Liver (tissue), 9 donors: ENCODE results near the gene EDNRA. TPM values are rescaled to one million over a fixed set of nuclear protein-coding genes. Genes with fewer than 3 reads are reported as not detected.

ENCODE experiments used
- DNase-seq: peaks from one replicate; pipeline ENCODE4 v3.0.0-alpha.2; 2017; ENCODE audit warnings: low spot score
- H3K27ac ChIP-seq, 2 donors: one replicate each; pipeline ENCODE4 v1.7.0; 2013; ENCODE audit warnings: inconsistent platforms in 2 of 2, low read length in 2 of 2, control low read depth in 1 of 2, low read depth in 1 of 2, mild to moderate bottlenecking in 1 of 2
- H3K27me3 ChIP-seq, 4 donors: one replicate each; pipeline versions ENCODE4 v1.6.1 to v1.7.0; 2013; ENCODE audit warnings: low read length in 3 of 4, inconsistent platforms in 1 of 4, mild to moderate bottlenecking in 1 of 4, moderate library complexity in 1 of 4; ENCODE audit not compliant: control insufficient read depth in 4 of 4, insufficient read depth in 4 of 4
- H3K36me3 ChIP-seq, 4 donors: one replicate each; pipeline versions ENCODE4 v1.6.1 to v1.7.0; 2013; ENCODE audit warnings: low read length in 3 of 4, mild to moderate bottlenecking in 3 of 4, low read depth in 1 of 4, moderate library complexity in 1 of 4; ENCODE audit not compliant: control insufficient read depth in 4 of 4, insufficient read depth in 3 of 4
- H3K4me1 ChIP-seq, 4 donors: one replicate each; pipeline versions ENCODE4 v1.6.1 to v1.7.0; 2013; ENCODE audit warnings: low read length in 3 of 4, mild to moderate bottlenecking in 3 of 4, moderate library complexity in 1 of 4; ENCODE audit not compliant: control insufficient read depth in 4 of 4, insufficient read depth in 4 of 4
- H3K4me3 ChIP-seq, 3 donors: one replicate each; pipeline versions ENCODE4 v1.6.1 to v1.7.0; 2013; ENCODE audit warnings: low read length in 3 of 3, control low read depth in 1 of 3, low read depth in 1 of 3, mild to moderate bottlenecking in 1 of 3
- H3K9ac ChIP-seq, 2 donors: one replicate each; pipeline ENCODE4 v1.7.0; 2013; ENCODE audit warnings: low read length in 2 of 2, mild to moderate bottlenecking in 2 of 2, moderate library complexity in 2 of 2, control low read depth in 1 of 2, low read depth in 1 of 2
- H3K9me3 ChIP-seq, 4 donors: one replicate each; pipeline versions ENCODE4 v1.6.1 to v1.7.0; 2013; ENCODE audit warnings: low read length in 3 of 4; ENCODE audit not compliant: control insufficient read depth in 4 of 4
- CTCF ChIP-seq: fragments of 150-350 bp; IDR thresholded peaks from 2 replicates; pipeline ENCODE4 v1.5.1; 2017; ENCODE audit warnings: improper control_type of control experiment, low read depth, low read length; ENCODE audit not compliant: missing input control
- EGR1 ChIP-seq, 2 donors: IDR thresholded peaks; 2 replicates each; pipeline ENCODE4 v1.6.1; 2016 to 2018; ENCODE audit warnings: antibody characterized with exemption in 2 of 2, low read depth in 2 of 2
- FOXA2 ChIP-seq: IDR thresholded peaks from 2 replicates; pipeline ENCODE4 v1.6.1; 2016; ENCODE audit warnings: antibody characterized with exemption
- GABPA ChIP-seq, 2 donors: IDR thresholded peaks in 1 of 2; conservative IDR thresholded peaks in 1 of 2; 2 replicates each; pipeline ENCODE4 v1.6.1; 2016; ENCODE audit warnings: antibody characterized with exemption in 2 of 2, mild to moderate bottlenecking in 1 of 2, moderate library complexity in 1 of 2
- HNF4A ChIP-seq, 2 donors: conservative IDR thresholded peaks; 2 replicates each; pipeline ENCODE4 v1.6.1; 2016; ENCODE audit warnings: antibody characterized with exemption in 2 of 2, mild to moderate bottlenecking in 2 of 2
- HNF4G ChIP-seq: IDR thresholded peaks from 2 replicates; pipeline ENCODE4 v1.6.1; 2016; ENCODE audit warnings: antibody characterized with exemption
- JUND ChIP-seq, 2 donors: IDR thresholded peaks; 2 replicates each; pipeline ENCODE4 v1.6.1; 2016; ENCODE audit warnings: antibody characterized with exemption in 2 of 2
- RXRA ChIP-seq, 2 donors: IDR thresholded peaks; 2 replicates each; pipeline ENCODE4 v1.6.1; 2017 to 2018; ENCODE audit warnings: antibody characterized with exemption in 2 of 2, mild to moderate bottlenecking in 1 of 2
- SP1 ChIP-seq: IDR thresholded peaks from 2 replicates; pipeline ENCODE4 v1.6.1; 2018; ENCODE audit warnings: antibody characterized with exemption, mild to moderate bottlenecking
- TAF1 ChIP-seq: conservative IDR thresholded peaks from 2 replicates; pipeline ENCODE4 v1.6.1; 2016; ENCODE audit warnings: antibody characterized with exemption, mild to moderate bottlenecking
- YY1 ChIP-seq: IDR thresholded peaks from 2 replicates; pipeline ENCODE4 v1.6.1; 2016; ENCODE audit warnings: antibody characterized with exemption, mild to moderate bottlenecking
- WGBS: extraction: QIAGEN DNeasy Blood & Tissue Kit; methylation state at CpG from one replicate; pipeline ENCODE4 v1.1.7; 2013; 5-methylcytosine and 5-hydroxymethylcytosine counted together
- polyA plus RNA-seq, 2 donors: library from polyadenylated mRNA; stranded (reverse) in 1 of 2; unstranded in 1 of 2; fragments of 200-250 nt in 1 of 2; fragments of >200 nt in 1 of 2; fragmentation: Nextera tagmentation in 1 of 2; extraction: Ambion mirVana in 1 of 2; gene quantifications; one replicate each; pipeline versions ENCODE4 v1.2.1 to v1.2.3, GENCODE V29; 2013 to 2015
- total RNA-seq, 2 donors: library from RNA; depleted of rRNA; stranded (reverse); fragments of >200 nt; gene quantifications; one replicate each; pipeline ENCODE4 v1.2.3, GENCODE V29; 2014
- TF ChIP-seq, protein P1 (sequence below): IDR thresholded peaks from 2 replicates; pipeline ENCODE4 v1.6.1; 2016; ENCODE audit warnings: antibody characterized with exemption
- TF ChIP-seq, protein P2 (sequence below): IDR thresholded peaks from 2 replicates; pipeline ENCODE4 v1.6.1; 2016; ENCODE audit warnings: antibody characterized with exemption, mild to moderate bottlenecking
- TF ChIP-seq, protein P3 (sequence below): IDR thresholded peaks from 2 replicates; pipeline ENCODE4 v1.6.1; 2016; ENCODE audit warnings: antibody characterized with exemption
- donor health status: healthy.
- donor health status: healthy.
- donor health status: healthy.
- donor health status: healthy.
- donor health status: healthy.

Gene EDNRA
- total and polyA plus RNA-seq, 4 donors, result 0.71 to 6.0 (median 1.1) TPM

DNA sequence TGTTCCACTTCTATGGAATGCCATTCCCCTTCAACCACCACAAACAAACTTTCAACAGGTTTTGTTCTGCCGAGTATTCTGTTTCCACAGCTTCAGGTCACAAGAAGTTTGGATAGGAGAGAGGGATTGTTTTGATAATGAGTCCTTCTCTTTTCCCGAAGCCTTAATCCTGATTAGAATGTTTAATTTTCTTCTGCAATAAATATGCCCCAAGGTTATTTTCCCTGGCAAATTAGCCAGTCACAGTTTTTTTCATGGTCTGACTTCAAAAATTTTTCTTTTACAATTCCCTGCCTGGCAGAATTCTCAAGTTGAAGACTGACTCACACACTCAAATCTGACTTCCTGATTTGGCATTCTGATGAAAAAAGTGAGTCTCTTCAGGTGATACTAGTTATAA is 33.1 kb upstream of the EDNRA start:
- H3K4me1 ChIP-seq, result no peaks in the 10 kb centered on the region
- WGBS, result 52% methylated on average over 2 of the region's 2 CpGs
- DNase-seq, result no peak

DNA sequence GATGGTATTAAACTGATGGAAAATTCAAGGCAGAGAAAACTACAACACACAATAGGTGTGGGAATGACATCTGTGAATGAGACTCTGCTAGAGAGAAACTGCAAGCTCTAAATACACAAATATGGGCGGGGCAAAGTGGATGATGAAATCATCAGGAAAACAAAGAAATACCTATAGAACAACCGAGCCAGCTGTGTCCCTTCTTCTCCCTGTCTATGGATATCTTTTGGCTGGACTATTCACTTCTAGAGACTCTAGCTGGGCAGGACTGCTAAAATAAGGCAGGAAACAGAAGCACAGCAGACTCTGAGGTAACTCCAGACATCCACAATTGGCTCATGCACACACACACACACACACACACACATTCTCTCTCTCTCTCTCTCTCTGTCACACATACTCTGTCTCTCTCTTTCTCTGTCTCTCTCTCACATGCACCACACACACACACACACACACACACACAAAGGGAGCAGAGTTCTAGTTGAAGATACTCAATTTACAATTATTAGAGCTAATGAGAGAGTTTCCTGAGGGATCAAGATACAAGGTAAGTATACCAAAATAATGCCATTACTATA is 27.2 kb upstream of the EDNRA start:
- Histone ChIP-seq H3K4me3 (no peak overlapping the region), H3K9me3 (no peaks in the 10 kb centered on the region), H3K36me3 (no peaks in the 10 kb centered on the region), H3K27me3 (no peaks in the 10 kb centered on the region), H3K9ac (no peak overlapping the region), H3K4me1 (no peaks in the 10 kb centered on the region), H3K27ac (no peak overlapping the region)
- 28% methylated on average over 2 of the region's 2 CpGs for WGBS
- TF ChIP-seq RXRA (IDR thresholded peaks at IDR 0.05) (no peak), SP1 (no peak), GABPA (IDR thresholded peaks at IDR 0.05 in 1 of 2, conservative IDR thresholded peaks at IDR 0.05 in 1 of 2) (no peak), YY1 (no peak), EGR1 (IDR thresholded peaks at IDR 0.05; ENCODE audit: low read depth in 2 of 2) (no peak), HNF4A (conservative IDR thresholded peaks at IDR 0.05) (no peak), JUND (IDR thresholded peaks at IDR 0.05) (no peak), HNF4G (no peak), CTCF (no peak)
- TF ChIP-seq, protein P1, sequence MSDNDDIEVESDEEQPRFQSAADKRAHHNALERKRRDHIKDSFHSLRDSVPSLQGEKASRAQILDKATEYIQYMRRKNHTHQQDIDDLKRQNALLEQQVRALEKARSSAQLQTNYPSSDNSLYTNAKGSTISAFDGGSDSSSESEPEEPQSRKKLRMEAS, result no peak
- DNase-seq, result no peak

More for the DNA sequence above, 33.1 kb upstream of the EDNRA start:
- H3K9me3 ChIP-seq, result no peaks in the 10 kb centered on the region
- no peak overlapping the region for H3K9ac ChIP-seq
- no peaks in the 10 kb centered on the region for H3K27me3 ChIP-seq
- no peak overlapping the region for H3K4me3 ChIP-seq
- no peaks in the 10 kb centered on the region for H3K36me3 ChIP-seq
- no peak for TF ChIP-seq GABPA (IDR thresholded peaks at IDR 0.05 in 1 of 2, conservative IDR thresholded peaks at IDR 0.05 in 1 of 2)
- no peak for TF ChIP-seq CTCF
- TF ChIP-seq TAF1, result no peak
- no peak for TF ChIP-seq EGR1 (IDR thresholded peaks at IDR 0.05; ENCODE audit: low read depth in 2 of 2)
- TF ChIP-seq FOXA2, result no peak
- TF ChIP-seq, protein P1, result no peak
- TF ChIP-seq, protein P2, sequence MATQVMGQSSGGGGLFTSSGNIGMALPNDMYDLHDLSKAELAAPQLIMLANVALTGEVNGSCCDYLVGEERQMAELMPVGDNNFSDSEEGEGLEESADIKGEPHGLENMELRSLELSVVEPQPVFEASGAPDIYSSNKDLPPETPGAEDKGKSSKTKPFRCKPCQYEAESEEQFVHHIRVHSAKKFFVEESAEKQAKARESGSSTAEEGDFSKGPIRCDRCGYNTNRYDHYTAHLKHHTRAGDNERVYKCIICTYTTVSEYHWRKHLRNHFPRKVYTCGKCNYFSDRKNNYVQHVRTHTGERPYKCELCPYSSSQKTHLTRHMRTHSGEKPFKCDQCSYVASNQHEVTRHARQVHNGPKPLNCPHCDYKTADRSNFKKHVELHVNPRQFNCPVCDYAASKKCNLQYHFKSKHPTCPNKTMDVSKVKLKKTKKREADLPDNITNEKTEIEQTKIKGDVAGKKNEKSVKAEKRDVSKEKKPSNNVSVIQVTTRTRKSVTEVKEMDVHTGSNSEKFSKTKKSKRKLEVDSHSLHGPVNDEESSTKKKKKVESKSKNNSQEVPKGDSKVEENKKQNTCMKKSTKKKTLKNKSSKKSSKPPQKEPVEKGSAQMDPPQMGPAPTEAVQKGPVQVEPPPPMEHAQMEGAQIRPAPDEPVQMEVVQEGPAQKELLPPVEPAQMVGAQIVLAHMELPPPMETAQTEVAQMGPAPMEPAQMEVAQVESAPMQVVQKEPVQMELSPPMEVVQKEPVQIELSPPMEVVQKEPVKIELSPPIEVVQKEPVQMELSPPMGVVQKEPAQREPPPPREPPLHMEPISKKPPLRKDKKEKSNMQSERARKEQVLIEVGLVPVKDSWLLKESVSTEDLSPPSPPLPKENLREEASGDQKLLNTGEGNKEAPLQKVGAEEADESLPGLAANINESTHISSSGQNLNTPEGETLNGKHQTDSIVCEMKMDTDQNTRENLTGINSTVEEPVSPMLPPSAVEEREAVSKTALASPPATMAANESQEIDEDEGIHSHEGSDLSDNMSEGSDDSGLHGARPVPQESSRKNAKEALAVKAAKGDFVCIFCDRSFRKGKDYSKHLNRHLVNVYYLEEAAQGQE, result no peak
- TF ChIP-seq, protein P3, sequence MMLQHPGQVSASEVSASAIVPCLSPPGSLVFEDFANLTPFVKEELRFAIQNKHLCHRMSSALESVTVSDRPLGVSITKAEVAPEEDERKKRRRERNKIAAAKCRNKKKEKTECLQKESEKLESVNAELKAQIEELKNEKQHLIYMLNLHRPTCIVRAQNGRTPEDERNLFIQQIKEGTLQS, result no peak
- no peak overlapping the region for H3K27ac ChIP-seq
